ENCODE results near the gene TMEM238.
"Not testable (repeated sequence)": the region's sequence is repeated elsewhere in the genome, so short reads cannot be mapped to it uniquely, and the experiment has no call there.

The TMEM238 gene

DNA sequence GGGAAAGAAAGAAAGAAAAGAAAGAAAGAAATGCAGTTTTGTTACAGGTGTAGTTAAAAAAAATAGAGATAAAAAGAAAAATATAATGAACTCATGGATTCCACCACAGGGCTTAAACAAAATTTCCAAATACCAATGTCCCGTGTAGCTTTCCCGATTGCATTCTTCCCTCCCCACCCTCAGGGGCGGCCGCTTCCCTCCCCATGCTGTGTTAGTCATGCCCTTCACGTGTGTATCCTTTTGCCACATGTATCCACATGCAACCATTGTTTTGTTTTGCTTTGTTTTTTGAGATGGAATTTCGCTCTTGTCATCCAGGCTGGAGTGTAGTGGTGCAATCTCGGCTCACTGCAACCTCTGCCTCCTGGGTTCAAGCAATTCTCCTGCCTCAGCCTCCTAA lies 48.0 kb downstream of the TMEM238 start:
- DNase-seq: no peak

DNA sequence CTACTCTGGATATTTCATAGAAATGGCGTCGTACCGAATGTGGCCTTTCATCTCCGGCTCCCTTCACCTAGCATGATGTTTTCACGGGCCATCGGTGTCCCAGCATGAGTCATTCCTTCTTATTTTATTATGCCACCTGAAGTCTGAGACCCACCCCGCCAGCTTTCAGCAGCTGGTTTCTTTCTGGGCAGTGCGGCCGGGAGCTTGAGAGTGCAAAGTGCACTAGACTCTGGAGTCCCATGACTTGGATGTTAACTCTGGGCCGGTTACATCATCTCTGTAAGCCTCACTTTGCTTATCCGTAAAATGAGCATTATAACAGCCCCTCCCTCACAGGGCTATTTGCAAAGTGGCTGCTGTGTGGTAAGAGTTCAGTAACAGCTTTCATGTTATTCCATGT lies 50.2 kb downstream of the TMEM238 start:
- DNase-seq: no peak

DNA sequence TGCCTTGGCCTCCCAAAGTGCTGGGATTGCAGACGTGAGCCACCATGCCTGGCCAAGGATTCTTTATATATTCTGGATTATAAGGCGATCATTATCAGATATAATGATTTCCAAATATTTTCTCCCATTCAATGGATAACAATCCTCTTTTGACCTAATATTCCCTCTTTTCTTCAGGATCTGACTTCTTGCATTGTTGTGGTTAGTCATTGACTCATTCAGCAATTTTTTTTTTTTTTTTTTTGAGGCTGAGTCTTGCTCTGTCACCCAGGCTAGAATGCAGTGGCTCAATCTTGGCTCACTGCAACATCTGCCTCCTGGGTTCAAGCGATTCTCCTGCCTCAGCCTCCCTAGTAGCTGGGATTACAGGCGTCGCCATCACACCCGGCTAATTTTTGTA lies 54.3 kb downstream of the TMEM238 start:
- not testable (repeated sequence) for DNase-seq

All from CD4-positive, alpha-beta T cell treated with Interleukin-12 subunit alpha and Interleukin-12 subunit beta, for 1 hour (primary cell).